Smooth muscle cell (in vitro differentiated cells): ENCODE results near the gene KIFC3. TPM values are rescaled to one million over a fixed set of nuclear protein-coding genes. Genes with fewer than 3 reads are reported as not detected.

ENCODE experiments used
- DNase-seq: peaks from one replicate; lab custom pipeline; 2025; ENCODE audit not compliant: unreplicated experiment; lab: John Stamatoyannopoulos, UW
- H2AFZ ChIP-seq: fragments of 200-600 bp; sonication (generic); 2 replicates; pipeline ENCODE4 v1.6.0; 2016; ENCODE audit warnings: antibody characterized with exemption, low read depth, mild to moderate bottlenecking
- H3F3A ChIP-seq: fragments of 200-600 bp; sonication (generic); 2 replicates; pipeline ENCODE4 v1.6.0; 2017; ENCODE audit warnings: antibody characterized with exemption, low read depth
- H3K27ac ChIP-seq: fragments of 200-600 bp; sonication (generic); 2 replicates; pipeline ENCODE4 v1.5.1; 2016; ENCODE audit warnings: low read depth, mild to moderate bottlenecking
- H3K27me3 ChIP-seq: fragments of 200-600 bp; sonication (generic); 2 replicates; pipeline ENCODE4 v1.6.1; 2016; ENCODE audit warnings: low read depth, mild to moderate bottlenecking
- H3K36me3 ChIP-seq: fragments of 200-600 bp; sonication (generic); 2 replicates; pipeline ENCODE4 v1.5.1; 2016; ENCODE audit warnings: low read depth
- H3K4me1 ChIP-seq: fragments of 200-600 bp; sonication (generic); 2 replicates; pipeline ENCODE4 v1.5.1; 2016; ENCODE audit warnings: low read depth
- H3K4me2 ChIP-seq: fragments of 200-600 bp; sonication (generic); 2 replicates; pipeline ENCODE4 v1.6.0; 2016; ENCODE audit warnings: mild to moderate bottlenecking
- H3K4me3 ChIP-seq: fragments of 200-600 bp; sonication (generic); 2 replicates; pipeline ENCODE4 v1.5.1; 2016; ENCODE audit warnings: mild to moderate bottlenecking
- H3K79me2 ChIP-seq: fragments of 200-600 bp; sonication (generic); 2 replicates; pipeline ENCODE4 v1.6.0; 2016; ENCODE audit warnings: low read depth, mild to moderate bottlenecking
- H3K9ac ChIP-seq: fragments of 200-600 bp; sonication (generic); 2 replicates; pipeline ENCODE4 v1.6.0; 2016; ENCODE audit warnings: low read depth
- H3K9me3 ChIP-seq: fragments of 200-600 bp; sonication (generic); replicated peaks from 2 replicates; pipeline ENCODE4 v1.5.1; 2016; ENCODE audit warnings: low read depth
- H4K20me1 ChIP-seq: fragments of 200-600 bp; sonication (generic); 2 replicates; pipeline ENCODE4 v1.6.0; 2016; ENCODE audit warnings: low read depth
- CTCF ChIP-seq: fragments of 200-600 bp; sonication (generic); IDR thresholded peaks from 2 replicates; pipeline ENCODE4 v1.5.1; 2017; ENCODE audit warnings: borderline replicate concordance, mild to moderate bottlenecking, antibody characterized with exemption; ENCODE audit not compliant: insufficient read depth, poor library complexity, severe bottlenecking
- WGBS: methylation state at CpG from one replicate; pipeline ENCODE4 v1.1.7; 2016; ENCODE audit warnings: low lambda C conversion rate; 5-methylcytosine and 5-hydroxymethylcytosine counted together
- polyA plus RNA-seq: library from polyadenylated mRNA; unstranded; fragments of >200 nt; fragmentation: Nextera tagmentation; extraction: Ambion mirVana; gene quantifications from 2 replicates; pipeline ENCODE4 v1.2.1, GENCODE V29; 2016
- total RNA-seq: library from RNA; depleted of rRNA; stranded (reverse); fragments of >200 nt; gene quantifications from 2 replicates; pipeline ENCODE4 v1.2.3, GENCODE V29; 2014

The KIFC3 gene
- total and polyA plus RNA-seq, 2 experiments from 2014 or later = 30.6 to 50.2 TPM

- WGBS = 6% methylated on average over 16 of the region's 16 CpGs
- peak overlapping the region; percentile 29 for H3K4me3 ChIP-seq
- DNase-seq = no peak
Measured at GRCh38 chr16:57807968-57808528, 5.8 kb upstream of the KIFC3 start.

GRCh38 chr16:57807252-57807967 lies 5.1 kb upstream of the KIFC3 start:
- no peaks in the 10 kb centered on the region for H3K36me3 ChIP-seq
- no peaks in the 10 kb centered on the region for H3K9me3 ChIP-seq
- no peak overlapping the region for H3K9ac ChIP-seq
- 75% methylated on average over 7 of the region's 7 CpGs for WGBS
- no peak overlapping the region for H2AFZ ChIP-seq
- H3K4me3 ChIP-seq = no peak overlapping the region
- no peaks in the 10 kb centered on the region for H3K27me3 ChIP-seq
- no peaks in the 10 kb centered on the region for H3K79me2 ChIP-seq
- no peaks in the 10 kb centered on the region for H4K20me1 ChIP-seq
- peaks cover 21% of the 10 kb centered on the region for H3K4me1 ChIP-seq
- H3F3A ChIP-seq = peaks cover 18% of the 10 kb centered on the region
- DNase-seq = no peak
- H3K27ac ChIP-seq = peak overlapping the region; percentile 28
- TF ChIP-seq CTCF = no peak
- no peak overlapping the region for H3K4me2 ChIP-seq

More at GRCh38 chr16:57807968-57808528, 5.8 kb upstream of the KIFC3 start:
- H3K27ac ChIP-seq = peak overlapping the region; percentile 28
- no peaks in the 10 kb centered on the region for H3K79me2 ChIP-seq
- no peaks in the 10 kb centered on the region for H3K9me3 ChIP-seq
- no peak for TF ChIP-seq CTCF
- H3K4me2 ChIP-seq = peak overlapping the region; percentile 82
- peaks cover 18% of the 10 kb centered on the region for H3F3A ChIP-seq
- H3K36me3 ChIP-seq = no peaks in the 10 kb centered on the region
- no peaks in the 10 kb centered on the region for H4K20me1 ChIP-seq
- H3K9ac ChIP-seq = no peak overlapping the region
- H3K4me1 ChIP-seq = peaks cover 15% of the 10 kb centered on the region
- H2AFZ ChIP-seq = no peak overlapping the region
- H3K27me3 ChIP-seq = no peaks in the 10 kb centered on the region

GRCh38 chr16:57805176-57805575 lies 2.9 kb upstream of the KIFC3 start:
- Histone ChIP-seq H3K9ac (no peak overlapping the region), H4K20me1 (peaks cover 11% of the 10 kb centered on the region), H3K27ac (no peak overlapping the region), H3F3A (peaks cover 11% of the 10 kb centered on the region), H3K4me3 (no peak overlapping the region), H3K27me3 (no peaks in the 10 kb centered on the region), H3K79me2 (peaks cover 13% of the 10 kb centered on the region), H3K9me3 (no peaks in the 10 kb centered on the region), H2AFZ (no peak overlapping the region), H3K4me1 (peaks cover 33% of the 10 kb centered on the region), H3K4me2 (no peak overlapping the region), H3K36me3 (no peaks in the 10 kb centered on the region)
- WGBS = 84% methylated on average over 6 of the region's 6 CpGs
- TF ChIP-seq CTCF = no peak
- DNase-seq = no peak
